Subcutaneous adipose tissue (tissue), 4 donors: ENCODE measurements around the gene GLIS1. TPM values are rescaled to one million over a fixed set of nuclear protein-coding genes. Genes with fewer than 3 reads are reported as not detected.

ENCODE experiments used
- total RNA-seq, 4 donors: library from RNA; depleted of rRNA; stranded (reverse); fragments of >200 nt; gene quantifications; one replicate each; pipeline ENCODE4 v1.1.0, GENCODE V29; 2016
- TF ChIP-seq, protein P1 (sequence below): fragments of 450-650 bp; IDR thresholded peaks from one replicate; pipeline ENCODE4 v1.5.1; 2016; ENCODE audit warnings: low read depth, mild to moderate bottlenecking, control low read depth, antibody characterized with exemption, moderate library complexity

Gene GLIS1
- total RNA-seq, 4 donors from 2014 or later = 0.17 to 3.6 TPM; not detected in 2

- TF ChIP-seq, protein P1, sequence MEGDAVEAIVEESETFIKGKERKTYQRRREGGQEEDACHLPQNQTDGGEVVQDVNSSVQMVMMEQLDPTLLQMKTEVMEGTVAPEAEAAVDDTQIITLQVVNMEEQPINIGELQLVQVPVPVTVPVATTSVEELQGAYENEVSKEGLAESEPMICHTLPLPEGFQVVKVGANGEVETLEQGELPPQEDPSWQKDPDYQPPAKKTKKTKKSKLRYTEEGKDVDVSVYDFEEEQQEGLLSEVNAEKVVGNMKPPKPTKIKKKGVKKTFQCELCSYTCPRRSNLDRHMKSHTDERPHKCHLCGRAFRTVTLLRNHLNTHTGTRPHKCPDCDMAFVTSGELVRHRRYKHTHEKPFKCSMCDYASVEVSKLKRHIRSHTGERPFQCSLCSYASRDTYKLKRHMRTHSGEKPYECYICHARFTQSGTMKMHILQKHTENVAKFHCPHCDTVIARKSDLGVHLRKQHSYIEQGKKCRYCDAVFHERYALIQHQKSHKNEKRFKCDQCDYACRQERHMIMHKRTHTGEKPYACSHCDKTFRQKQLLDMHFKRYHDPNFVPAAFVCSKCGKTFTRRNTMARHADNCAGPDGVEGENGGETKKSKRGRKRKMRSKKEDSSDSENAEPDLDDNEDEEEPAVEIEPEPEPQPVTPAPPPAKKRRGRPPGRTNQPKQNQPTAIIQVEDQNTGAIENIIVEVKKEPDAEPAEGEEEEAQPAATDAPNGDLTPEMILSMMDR = no peak
Measured at GRCh38 chr1:53559854-53560580, 178.9 kb downstream of the GLIS1 start.

DNA sequence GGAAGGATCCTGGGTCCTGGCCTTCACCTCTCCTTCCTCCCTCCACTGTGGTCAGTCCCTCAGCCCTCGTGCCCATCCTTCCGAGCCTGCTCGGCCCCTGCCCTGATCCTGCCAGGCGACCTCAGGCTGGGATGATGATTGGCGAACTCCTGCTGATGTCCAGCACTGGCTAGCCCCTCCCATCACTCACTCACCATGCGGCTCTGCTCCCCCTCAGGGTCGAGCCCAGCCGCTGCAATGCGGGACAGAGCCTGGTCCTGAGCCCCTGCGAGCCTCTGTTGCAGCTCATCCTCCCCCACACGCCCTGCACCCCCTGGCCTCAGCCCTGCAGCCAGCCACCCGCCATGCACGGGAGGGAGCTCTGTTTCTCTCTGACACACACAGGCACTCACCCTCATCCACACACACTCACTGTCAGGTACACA, 179.6 kb downstream of the GLIS1 start:
- TF ChIP-seq, protein P1 = no peak

- TF ChIP-seq, protein P1 = no peak
Measured at GRCh38 chr1:53558739-53559315, 180.1 kb downstream of the GLIS1 start.

- TF ChIP-seq, protein P1 = no peak
Measured at GRCh38 chr1:53557830-53558738, 180.9 kb downstream of the GLIS1 start.

GRCh38 chr1:53557369-53557768, 181.6 kb downstream of the GLIS1 start:
- TF ChIP-seq, protein P1 = no peak

GRCh38 chr1:53556657-53557227, 182.2 kb downstream of the GLIS1 start:
- TF ChIP-seq, protein P1 = no peak
